Activated T-helper 17 cell treated with anti-CD3 and anti-CD28 coated beads, Interleukin-2, amount 50 U/mL, for 72 hours (primary cell): ENCODE results near the gene SLC39A2. TPM values are rescaled to one million over a fixed set of nuclear protein-coding genes. Genes with fewer than 3 reads are reported as not detected.
A peak's percentile ranks its signal among the peaks of the same experiment; 100 is the strongest.

Source experiments
- ATAC-seq: fragments of 150-1000 bp; cut with Tn5 transposase; replicated peaks from 2 replicates; pipeline ENCODE4 v1.10.0; 2021; ENCODE audit warnings: mild to moderate bottlenecking, moderate library complexity
- H3K27ac Mint-ChIP-seq: one replicate; pipeline ENCODE4 v1.8.0; 2022; ENCODE audit warnings: mixed read lengths
- H3K27me3 Mint-ChIP-seq: one replicate; pipeline ENCODE4 v1.8.0; 2022; ENCODE audit warnings: mixed read lengths
- H3K36me3 Mint-ChIP-seq: one replicate; pipeline ENCODE4 v1.8.0; 2022; ENCODE audit warnings: low read depth, mild to moderate bottlenecking, mixed read lengths
- H3K4me1 Mint-ChIP-seq: one replicate; pipeline ENCODE4 v1.8.0; 2022; ENCODE audit warnings: mixed read lengths
- H3K4me3 Mint-ChIP-seq: one replicate; pipeline ENCODE4 v1.8.0; 2022; ENCODE audit warnings: mild to moderate bottlenecking, mixed read lengths
- H3K9me3 Mint-ChIP-seq: one replicate; pipeline ENCODE4 v1.8.0; 2022; ENCODE audit warnings: mixed read lengths
- total RNA-seq, 2 donors: library from RNA; stranded (reverse); gene quantifications; one replicate each; pipeline ENCODE4 v1.2.3, GENCODE V29; 2022

SLC39A2 gene
- total RNA-seq, 2 donors from 2014 or later, result 0.24 to 0.30 TPM

- Mint-ChIP-seq H3K4me1 (peaks cover 12% of the 10 kb centered on the region), H3K4me3 (no peak within 1 kb of the TSS), H3K27ac (no peak within 1 kb of the TSS), H3K27me3 (no peaks in the 10 kb centered on the region), H3K9me3 (no peaks in the 10 kb centered on the region), H3K36me3 (no peaks in the 10 kb centered on the region)
- peak; percentile 49 for ATAC-seq
These were observed 42.8 kb downstream of the SLC39A2 start, which contains the start of gene RNASE7 for GRCh38 chr14:21041676-21042433. Gene RNASE7, plus strand, starts transcription at chr14:21042362. Its CDS starts 631 bp downstream, at chr14:21042993.

GRCh38 chr14:21042918-21043317 is 43.8 kb downstream of the SLC39A2 start:
- Mint-ChIP-seq H3K27ac (no peak overlapping the region), H3K27me3 (no peaks in the 10 kb centered on the region), H3K4me3 (no peak overlapping the region), H3K4me1 (peaks cover 12% of the 10 kb centered on the region), H3K36me3 (no peaks in the 10 kb centered on the region), H3K9me3 (no peaks in the 10 kb centered on the region)
- ATAC-seq, result no peak

- H3K36me3 Mint-ChIP-seq, result no peaks in the 10 kb centered on the region
- H3K4me1 Mint-ChIP-seq, result peaks cover 12% of the 10 kb centered on the region
- no peak for ATAC-seq
- H3K27me3 Mint-ChIP-seq, result no peaks in the 10 kb centered on the region
- H3K9me3 Mint-ChIP-seq, result no peaks in the 10 kb centered on the region
- H3K27ac Mint-ChIP-seq, result no peak overlapping the region
- H3K4me3 Mint-ChIP-seq, result no peak overlapping the region
These were observed 44.4 kb downstream of the SLC39A2 start for GRCh38 chr14:21043387-21043973.

- Mint-ChIP-seq H3K27me3 (no peaks in the 10 kb centered on the region), H3K9me3 (no peaks in the 10 kb centered on the region), H3K36me3 (no peaks in the 10 kb centered on the region), H3K27ac (peak overlapping the region; percentile 51), H3K4me1 (peaks cover 12% of the 10 kb centered on the region), H3K4me3 (no peak overlapping the region)
- ATAC-seq, result no peak
These were observed 45.0 kb downstream of the SLC39A2 start for GRCh38 chr14:21043974-21044618.

GRCh38 chr14:21047378-21047781 is 48.3 kb downstream of the SLC39A2 start:
- H3K4me3 Mint-ChIP-seq, result no peak overlapping the region
- peaks cover 3% of the 10 kb centered on the region for H3K27me3 Mint-ChIP-seq
- no peak overlapping the region for H3K27ac Mint-ChIP-seq
- no peaks in the 10 kb centered on the region for H3K9me3 Mint-ChIP-seq
- H3K4me1 Mint-ChIP-seq, result peaks cover 12% of the 10 kb centered on the region
- H3K36me3 Mint-ChIP-seq, result no peaks in the 10 kb centered on the region
- no peak for ATAC-seq

- Mint-ChIP-seq H3K36me3 (no peaks in the 10 kb centered on the region), H3K4me3 (no peak overlapping the region), H3K9me3 (no peaks in the 10 kb centered on the region), H3K27ac (no peak overlapping the region), H3K27me3 (peaks cover 5% of the 10 kb centered on the region), H3K4me1 (peaks cover 12% of the 10 kb centered on the region)
- ATAC-seq, result no peak
These were observed 49.5 kb downstream of the SLC39A2 start for GRCh38 chr14:21048638-21049037.

GRCh38 chr14:21049271-21049673 is 50.2 kb downstream of the SLC39A2 start:
- no peaks in the 10 kb centered on the region for H3K36me3 Mint-ChIP-seq
- no peaks in the 10 kb centered on the region for H3K9me3 Mint-ChIP-seq
- peaks cover 5% of the 10 kb centered on the region for H3K27me3 Mint-ChIP-seq
- no peak overlapping the region for H3K4me3 Mint-ChIP-seq
- ATAC-seq, result peak; percentile 72
- no peak overlapping the region for H3K27ac Mint-ChIP-seq
- peaks cover 10% of the 10 kb centered on the region for H3K4me1 Mint-ChIP-seq

GRCh38 chr14:21050597-21050996 is 51.5 kb downstream of the SLC39A2 start:
- no peaks in the 10 kb centered on the region for H3K4me1 Mint-ChIP-seq
- no peak for ATAC-seq
- H3K27me3 Mint-ChIP-seq, result peaks cover 5% of the 10 kb centered on the region
- no peak overlapping the region for H3K4me3 Mint-ChIP-seq
- no peaks in the 10 kb centered on the region for H3K36me3 Mint-ChIP-seq
- H3K27ac Mint-ChIP-seq, result no peak overlapping the region
- no peaks in the 10 kb centered on the region for H3K9me3 Mint-ChIP-seq

Other genes starting within 250 kb of the SLC39A2 start
- gene EDDM3B, start 230.9 kb upstream of the SLC39A2 start, total RNA-seq, result not detected
- gene RNASE6, start 218.0 kb upstream of the SLC39A2 start, total RNA-seq, result 1 to 10 TPM; 2.2 to 5.6 TPM
- gene RNASE1, start 196.4 kb upstream of the SLC39A2 start, total RNA-seq, result under 1 TPM in 1 of 2 donors, not detected in 1; 0.56 TPM
- gene RNASE3, start 107.9 kb upstream of the SLC39A2 start, total RNA-seq, result not detected
- not detected for gene RNASE2, start 43.8 kb upstream of the SLC39A2 start, total RNA-seq
- gene METTL17, start 9.3 kb upstream of the SLC39A2 start, total RNA-seq, result 100 to 1,000 TPM in 1 of 2 donors, 10 to 100 TPM in 1; 83.2 to 102 TPM
- 1 to 10 TPM; 4.1 to 5.4 TPM for gene NDRG2, start 25.8 kb downstream of the SLC39A2 start, total RNA-seq
- not detected for gene TPPP2, start 30.9 kb downstream of the SLC39A2 start, total RNA-seq
- gene RNASE13, start 35.5 kb downstream of the SLC39A2 start, total RNA-seq, result not detected
- not detected for gene RNASE7, start 43.1 kb downstream of the SLC39A2 start, total RNA-seq
- not detected for gene RNASE8, start 58.5 kb downstream of the SLC39A2 start, total RNA-seq
- under 1 TPM in 1 of 2 donors, not detected in 1; 0.26 TPM for gene ARHGEF40, start 71.0 kb downstream of the SLC39A2 start, total RNA-seq
- gene ZNF219, start 99.4 kb downstream of the SLC39A2 start, total RNA-seq, result 10 to 100 TPM in 1 of 2 donors, 1 to 10 TPM in 1; 9.6 to 18.3 TPM
- not detected for gene TMEM253, start 101.8 kb downstream of the SLC39A2 start, total RNA-seq
- not detected for gene OR5AU1, start 156.8 kb downstream of the SLC39A2 start, total RNA-seq